ENCODE measurements around the gene WIZ.

DNA sequence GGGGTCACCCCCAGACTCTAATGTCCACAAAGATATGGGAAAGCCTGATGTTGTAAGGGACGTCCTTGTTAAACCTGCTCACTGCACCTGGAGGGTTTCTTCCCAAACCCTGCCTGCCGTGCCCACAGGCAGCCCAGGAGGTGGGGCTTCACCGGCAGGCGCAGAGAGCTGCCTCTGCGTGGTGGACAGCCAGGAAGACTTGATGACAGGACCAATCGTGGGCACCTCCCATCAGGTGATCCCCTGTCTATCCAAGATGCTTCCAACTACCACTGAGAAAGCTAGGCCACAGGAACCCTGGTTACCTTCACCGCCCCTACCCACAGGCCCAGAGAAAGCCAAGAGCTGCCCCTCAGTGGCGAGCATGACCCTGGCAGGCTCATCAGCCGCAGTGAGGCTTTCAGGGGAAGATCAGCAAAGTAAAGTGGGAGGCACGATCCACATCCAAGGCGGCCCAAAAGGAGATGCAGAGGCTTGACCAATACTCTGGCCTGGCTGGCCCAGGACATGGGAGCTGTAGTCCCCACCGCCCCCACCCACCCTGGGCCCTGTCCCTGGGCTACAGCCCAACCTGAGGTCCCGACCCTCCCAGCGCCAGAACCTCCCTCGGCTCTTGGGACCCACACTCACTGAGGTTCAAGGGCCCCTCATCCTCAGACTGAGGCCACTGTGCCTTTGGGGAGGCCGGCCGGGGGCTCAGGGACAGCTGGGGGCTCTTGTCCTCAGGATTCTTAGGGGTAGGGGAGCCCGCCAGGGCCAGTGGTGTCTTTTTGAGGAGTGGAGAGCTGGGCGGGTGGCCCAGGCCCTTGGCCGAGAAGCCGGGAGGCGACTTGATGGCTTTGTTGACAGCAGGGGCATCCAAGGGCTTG is 20.6 kb downstream of the WIZ start:
- no peak for TF ChIP-seq POLR2AphosphoS5 (IDR thresholded peaks at IDR 0.05; ENCODE audit: low read depth, low read length)
- TF ChIP-seq TAF1 (IDR thresholded peaks at IDR 0.05; ENCODE audit: borderline replicate concordance, low read depth, low read length): no peak
